GM12878 (cell line): Measurements from ENCODE around the gene IPO11. TPM values are rescaled to one million over a fixed set of nuclear protein-coding genes. Genes with fewer than 3 reads are reported as not detected.

ENCODE experiments used
- ATAC-seq: fragments of 200-7000 bp; cut with Tn5 transposase; 3 replicates; pipeline ENCODE4 v1.9.1; 2020; ENCODE audit warnings: mild to moderate bottlenecking, moderate library complexity
- BruUV-seq: library from RNA; stranded (reverse); fragments of 400-500 nt; replicated peaks from 2 replicates; lab custom pipeline; 2021; lab: Mats Ljungman, UMichigan
- CTCF ChIA-PET: fragments of 300-600 bp; sonication (Branson Sonifier 250); formaldehyde crosslinking; extraction: SDS; loops from one replicate; lab custom pipeline; 2021; ENCODE audit warnings: inconsistent platforms; lab: Yijun Ruan, JAX
- POLR2A ChIA-PET: fragments of 350-600 bp; formaldehyde crosslinking; extraction: SDS; loops from one replicate; lab custom pipeline; 2021; ENCODE audit warnings: inconsistent platforms; lab: Charles Lee
- RAD21 ChIA-PET: fragments of 300-600 bp; sonication (Branson Sonifier 250); formaldehyde crosslinking; loops from one replicate; lab custom pipeline; 2023; ENCODE audit warnings: antibody characterized with exemption; ENCODE audit not compliant: unreplicated experiment; lab: Charles Lee
- SMC1A ChIA-PET: fragments of 300-600 bp; sonication (Branson Sonifier 250); formaldehyde crosslinking; loops from one replicate; lab custom pipeline; 2023; ENCODE audit not compliant: unreplicated experiment, uncharacterized antibody; lab: Charles Lee
- DNase-seq: peaks from one replicate; pipeline ENCODE4 v3.0.0-alpha.2; 2011; ENCODE audit warnings: low read depth, low spot score
- FAIRE-seq: peaks from 3 replicates; lab custom pipeline; 2011; peaks lifted over from hg19 to GRCh38; lab: Jason Lieb, UNC
- H2AFZ ChIP-seq: 2 replicates; pipeline ENCODE4 v1.6.0; 2011; ENCODE audit warnings: low read depth, low read length, control low read depth; ENCODE audit not compliant: control insufficient read depth
- H3K27ac ChIP-seq: 2 replicates; pipeline ENCODE4 v1.5.1; 2011; ENCODE audit warnings: control low read depth; ENCODE audit not compliant: control insufficient read depth, insufficient read depth
- H3K27me3 ChIP-seq, 2 experiments: replicated peaks in 1 of 2; 2 replicates each; pipeline versions ENCODE4 v1.6.0 to v1.6.1; 2011; ENCODE audit warnings: low read length in 1 of 2; ENCODE audit not compliant: control insufficient read depth in 2 of 2, insufficient read depth in 2 of 2
- H3K36me3 ChIP-seq, 2 experiments: 2 replicates each; pipeline ENCODE4 v1.5.1; 2011; ENCODE audit warnings: low read length in 1 of 2; ENCODE audit not compliant: control insufficient read depth in 2 of 2, insufficient read depth in 2 of 2
- H3K4me1 ChIP-seq: 2 replicates; pipeline ENCODE4 v1.6.1; 2011; ENCODE audit warnings: mild to moderate bottlenecking, low read length, moderate library complexity, mixed read lengths; ENCODE audit not compliant: control insufficient read depth, insufficient read depth
- H3K4me2 ChIP-seq: 2 replicates; pipeline ENCODE4 v1.6.0; 2011; ENCODE audit warnings: control low read depth; ENCODE audit not compliant: control insufficient read depth, insufficient read depth
- H3K4me3 ChIP-seq: fragments of 200-600 bp; sonication (generic); 2 replicates; pipeline ENCODE4 v1.5.1; 2016
- H3K79me2 ChIP-seq: 2 replicates; pipeline ENCODE4 v1.6.0; 2011; ENCODE audit warnings: low read length; ENCODE audit not compliant: control insufficient read depth, insufficient read depth
- H3K9ac ChIP-seq: 2 replicates; pipeline ENCODE4 v1.8.0; 2011; ENCODE audit warnings: low read length, control low read depth, mixed read lengths; ENCODE audit not compliant: control insufficient read depth, insufficient read depth
- H3K9me3 ChIP-seq: replicated peaks from 3 replicates; pipeline ENCODE4 v1.5.1; 2011; ENCODE audit warnings: mild to moderate bottlenecking, low read length; ENCODE audit not compliant: control insufficient read depth, insufficient read depth
- H4K20me1 ChIP-seq: 2 replicates; pipeline ENCODE4 v1.6.0; 2011; ENCODE audit not compliant: control insufficient read depth, insufficient read depth
- MTA3 ChIP-seq: IDR thresholded peaks from 2 replicates; pipeline ENCODE4 v1.6.1; 2012; ENCODE audit warnings: low read length, inconsistent platforms, borderline replicate concordance
- NBN ChIP-seq: fragments of 450-650 bp; IDR thresholded peaks from 2 replicates; pipeline ENCODE4 v1.6.1; 2016
- NR2C1 ChIP-seq: fragments of 450-650 bp; IDR thresholded peaks from 2 replicates; pipeline ENCODE4 v1.6.1; 2017; ENCODE audit warnings: antibody characterized with exemption, mild to moderate bottlenecking, moderate library complexity
- RELA ChIP-seq: fragments of 450-650 bp; IDR thresholded peaks from 2 replicates; pipeline ENCODE4 v1.8.0; 2014; ENCODE audit warnings: borderline replicate concordance; ENCODE audit not compliant: partially characterized antibody
- REST ChIP-seq: IDR thresholded peaks from 2 replicates; pipeline ENCODE4 v1.6.1; 2012; ENCODE audit warnings: mild to moderate bottlenecking, low read depth, low read length
- WRNIP1 ChIP-seq: IDR thresholded peaks from 2 replicates; pipeline ENCODE4 v1.6.1; 2011; ENCODE audit warnings: low read depth, low read length, improper control_type of control experiment, borderline replicate concordance
- ZNF217 ChIP-seq: fragments of 450-650 bp; IDR thresholded peaks from 2 replicates; pipeline ENCODE4 v1.6.1; 2017; ENCODE audit warnings: antibody characterized with exemption, mild to moderate bottlenecking
- WGBS: methylation state at CpG from one replicate; pipeline ENCODE4 v1.1.6; 2016; ENCODE audit warnings: low lambda C conversion rate; ENCODE audit not compliant: insufficient replicate concordance, insufficient coverage; ENCODE audit errors: missing lambda C conversion rate; 5-methylcytosine and 5-hydroxymethylcytosine counted together
- in situ Hi-C: fragments of 300-500 bp; cut with MboI; formaldehyde crosslinking; loops from 9 replicates; pipeline ENCODE4 v1.14.3; 2018; ENCODE audit warnings: mixed read lengths
- intact Hi-C: fragments of 100-400 bp; cut with micrococcal nuclease; formaldehyde crosslinking; loops from one replicate; pipeline ENCODE4 v1.14.2; 2022; ENCODE audit not compliant: unreplicated experiment
- polyA plus RNA-seq, 11 experiments: library from polyadenylated mRNA; depleted of rRNA in 4 of 11; unstranded in 6 of 11; stranded (reverse) in 5 of 11; fragments of >200 nt; fragmentation: Nextera tagmentation in 4 of 11; fragmentation: Illumina TruSeq in 1 of 11; extraction: Ambion mirVana in 4 of 11; extraction: Trizol in 1 of 11; gene quantifications; 1 replicate in 1 of 11; 2 replicates in 10 of 11; pipeline versions ENCODE4 v1.2.1 to v1.2.3, GENCODE V29; 2011 to 2016; ENCODE audit warnings: inconsistent platforms in 2 of 11, missing spikeins in 2 of 11, low read depth in 1 of 11
- total RNA-seq, 4 experiments: library from RNA; depleted of rRNA in 3 of 4; stranded (reverse); fragments of >200 nt in 3 of 4; fragmentation: Illumina TruSeq in 1 of 4; extraction: Trizol in 1 of 4; gene quantifications; 2 replicates each; pipeline versions ENCODE4 v1.2.1 to v1.2.3, GENCODE V29; 2013 to 2021

Gene IPO11
- total and polyA plus RNA-seq, 10 of the 15 experiments (the other 5 are each of a cell fraction or from before 2014, with no cell fraction given): 14.1 to 49.3 (median 29.8) TPM

DNA sequence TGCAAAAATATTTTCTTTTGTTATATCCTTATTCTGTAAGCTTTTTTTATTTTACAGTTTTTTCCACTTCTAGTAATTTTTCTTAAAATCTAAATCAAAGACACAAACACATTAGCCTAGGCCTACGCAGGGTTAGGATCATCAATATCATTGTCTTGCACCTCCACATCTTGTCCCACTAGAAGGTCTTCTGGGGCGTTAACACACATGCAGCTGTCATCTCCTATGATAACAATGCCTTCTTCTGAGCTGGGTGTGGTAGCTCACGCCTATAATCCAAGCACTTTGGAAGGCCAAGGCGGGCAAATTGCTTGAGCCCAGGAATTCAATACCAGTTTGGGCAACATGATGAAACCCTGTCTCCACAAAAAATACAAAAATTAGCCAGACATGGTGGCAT, 87.2 kb downstream of the IPO11 start:
- peaks cover 0 to 4% of the 10 kb centered on the region in 2 experiments; a peak in 3 of 4 replicates for H3K36me3 ChIP-seq
- H3K4me2 ChIP-seq: no peak overlapping the region
- no TSS peak for BruUV-seq
- ChIA-PET RAD21 (no interaction called here), CTCF (interaction anchor here (0.6 kb wide), 1 partner anchor 675 kb away, joined by 3 read pairs; no protein-coding TSS in a partner anchor), POLR2A (interaction anchor here (0.6 to 0.7 kb wide), 2 partner anchors 79 to 749 kb away, joined by 6 to 7 read pairs; partner anchors contain the start of gene LRRC70), SMC1A (interaction anchor here (1.4 kb wide), 1 partner anchor 28 kb away, joined by 3 read pairs; no protein-coding TSS in a partner anchor)
- no peak overlapping the region for H3K4me3 ChIP-seq
- no peaks in the 10 kb centered on the region for H3K9me3 ChIP-seq
- no peaks in the 10 kb centered on the region for H3K27me3 ChIP-seq
- FAIRE-seq (no peak), ATAC-seq (no peak), DNase-seq (no peak)
- no peak overlapping the region for H3K9ac ChIP-seq
- H2AFZ ChIP-seq: no peak overlapping the region
- no peaks in the 10 kb centered on the region for H3K79me2 ChIP-seq
- WGBS: 94% methylated on average over 4 of the region's 4 CpGs
- H3K27ac ChIP-seq: no peak overlapping the region
- intact Hi-C loops (no loop called here), in situ Hi-C loops (no loop called here)
- TF ChIP-seq REST (no peak), NR2C1 (no peak), WRNIP1 (no peak), NBN (no peak), ZNF217 (no peak), RELA (no peak), MTA3 (no peak)
- H3K4me1 ChIP-seq: no peaks in the 10 kb centered on the region
- no peaks in the 10 kb centered on the region for H4K20me1 ChIP-seq
